ENCODE data around the gene SPAG8. TPM values are rescaled to one million over a fixed set of nuclear protein-coding genes. Genes with fewer than 3 reads are reported as not detected.

Gene SPAG8
- total and polyA plus RNA-seq, 2 experiments from 2014 or later, result 0.10 to 0.63 TPM

- no peak overlapping the region for H2AFZ ChIP-seq
- H3K4me2 ChIP-seq, result no peak overlapping the region
- no peaks in the 10 kb centered on the region for H3K36me3 ChIP-seq (replicated peaks; ENCODE audit: insufficient read depth, low read depth)
- H3K4me3 ChIP-seq, result no peak overlapping the region
- 94% methylated on average over 3 of the region's 3 CpGs for WGBS (ENCODE audit: low lambda C conversion rate, missing lambda C conversion rate)
- DNase-seq (ENCODE audit: low spot score), result no peak
- H3K27ac ChIP-seq, result no peak overlapping the region
- H3K27me3 ChIP-seq, result no peaks in the 10 kb centered on the region
- TF ChIP-seq EZH2phosphoT487 (IDR thresholded peaks at IDR 0.05; ENCODE audit: low read depth, severe bottlenecking, unreplicated experiment) (no peak), CTCF (IDR thresholded peaks at IDR 0.05; ENCODE audit: poor library complexity) (no peak), EZH2 (IDR thresholded peaks at IDR 0.05; ENCODE audit: borderline replicate concordance) (no peak)
- no peaks in the 10 kb centered on the region for H4K20me1 ChIP-seq (ENCODE audit: insufficient read depth, poor library complexity, severe bottlenecking)
- no peaks in the 10 kb centered on the region for H3K9me2 ChIP-seq (replicated peaks; ENCODE audit: insufficient read depth)
- no peaks in the 10 kb centered on the region for H3K9me3 ChIP-seq (ENCODE audit: low read depth)
- H3K4me1 ChIP-seq (ENCODE audit: insufficient read depth), result peaks cover 24% of the 10 kb centered on the region
- H3K79me2 ChIP-seq, result no peaks in the 10 kb centered on the region
Observed at GRCh38 chr9:35842795-35843194, 30.7 kb upstream of the SPAG8 start.

GRCh38 chr9:35842020-35842745 lies 30.1 kb upstream of the SPAG8 start:
- H2AFZ ChIP-seq, result no peak overlapping the region
- no peaks in the 10 kb centered on the region for H3K9me3 ChIP-seq (ENCODE audit: low read depth)
- no peaks in the 10 kb centered on the region for H3K79me2 ChIP-seq
- TF ChIP-seq EZH2 (IDR thresholded peaks at IDR 0.05; ENCODE audit: borderline replicate concordance) (no peak), EZH2phosphoT487 (IDR thresholded peaks at IDR 0.05; ENCODE audit: low read depth, severe bottlenecking, unreplicated experiment) (no peak), CTCF (IDR thresholded peaks at IDR 0.05; ENCODE audit: poor library complexity) (no peak)
- no peaks in the 10 kb centered on the region for H4K20me1 ChIP-seq (ENCODE audit: insufficient read depth, poor library complexity, severe bottlenecking)
- WGBS (ENCODE audit: low lambda C conversion rate, missing lambda C conversion rate), result 96% methylated on average over 17 of the region's 17 CpGs
- H3K9me2 ChIP-seq (replicated peaks; ENCODE audit: insufficient read depth), result no peaks in the 10 kb centered on the region
- H3K36me3 ChIP-seq (replicated peaks; ENCODE audit: insufficient read depth, low read depth), result no peaks in the 10 kb centered on the region
- no peaks in the 10 kb centered on the region for H3K27me3 ChIP-seq
- no peak overlapping the region for H3K27ac ChIP-seq
- H3K4me1 ChIP-seq (ENCODE audit: insufficient read depth), result peaks cover 24% of the 10 kb centered on the region
- no peak overlapping the region for H3K4me3 ChIP-seq
- DNase-seq (ENCODE audit: low spot score), result no peak
- H3K4me2 ChIP-seq, result no peak overlapping the region

- Histone ChIP-seq H3K79me2 (no peaks in the 10 kb centered on the region), H3K27me3 (no peaks in the 10 kb centered on the region), H3K9me3 (ENCODE audit: low read depth) (no peaks in the 10 kb centered on the region), H3K36me3 (replicated peaks; ENCODE audit: insufficient read depth, low read depth) (no peaks in the 10 kb centered on the region), H3K27ac (no peak overlapping the region), H3K4me3 (no peak overlapping the region), H4K20me1 (ENCODE audit: insufficient read depth, poor library complexity, severe bottlenecking) (no peaks in the 10 kb centered on the region), H2AFZ (no peak overlapping the region), H3K4me1 (ENCODE audit: insufficient read depth) (peaks cover 24% of the 10 kb centered on the region), H3K4me2 (no peak overlapping the region), H3K9me2 (replicated peaks; ENCODE audit: insufficient read depth) (no peaks in the 10 kb centered on the region)
- WGBS (ENCODE audit: low lambda C conversion rate, missing lambda C conversion rate), result 80% methylated on average over 5 of the region's 5 CpGs
- DNase-seq (ENCODE audit: low spot score), result no peak
- no peak for TF ChIP-seq EZH2 (IDR thresholded peaks at IDR 0.05; ENCODE audit: borderline replicate concordance)
- TF ChIP-seq CTCF (IDR thresholded peaks at IDR 0.05; ENCODE audit: poor library complexity), result no peak
- TF ChIP-seq EZH2phosphoT487 (IDR thresholded peaks at IDR 0.05; ENCODE audit: low read depth, severe bottlenecking, unreplicated experiment), result no peak
Observed at GRCh38 chr9:35841645-35841900, 29.5 kb upstream of the SPAG8 start.
